GM21360 (cell line): ENCODE results near the gene UBAC1.

ENCODE experiments used
- ATAC-seq: cut with Tn5 transposase; IDR thresholded peaks from one replicate; pipeline ENCODE4 v1.9.1; 2021; ENCODE audit warnings: mild to moderate bottlenecking, moderate library complexity; ENCODE audit not compliant: unreplicated experiment

Gene UBAC1

GRCh38 chr9:135961277-135961715 is at the start of gene UBAC1:
TSS of gene UBAC1 (minus strand) at chr9:135961373. CDS start at chr9:135961162, 211 bp downstream.
- peak; percentile 88 for ATAC-seq

- ATAC-seq: no peak
Measured at GRCh38 chr9:136010615-136011361, 49.6 kb upstream of the UBAC1 start.

GRCh38 chr9:136010176-136010575 is 49.0 kb upstream of the UBAC1 start:
- no peak for ATAC-seq

GRCh38 chr9:136009516-136009915 is 48.3 kb upstream of the UBAC1 start:
- no peak for ATAC-seq

GRCh38 chr9:136008693-136008997 is 47.5 kb upstream of the UBAC1 start:
- ATAC-seq: no peak

GRCh38 chr9:136007934-136008692 is 46.9 kb upstream of the UBAC1 start:
- no peak for ATAC-seq

GRCh38 chr9:136007276-136007933 is 46.2 kb upstream of the UBAC1 start:
- ATAC-seq: no peak

- ATAC-seq: no peak
Measured at GRCh38 chr9:136006169-136006568, 45.0 kb upstream of the UBAC1 start.

- no peak for ATAC-seq
Measured at GRCh38 chr9:136004712-136005111, 43.5 kb upstream of the UBAC1 start.

- no peak for ATAC-seq
Measured at GRCh38 chr9:136004219-136004618, 43.0 kb upstream of the UBAC1 start.

- ATAC-seq: no peak
Measured at GRCh38 chr9:136003411-136004218, 42.4 kb upstream of the UBAC1 start.

GRCh38 chr9:136002881-136003280 is 41.7 kb upstream of the UBAC1 start:
- ATAC-seq: no peak

- ATAC-seq: no peak
Measured at GRCh38 chr9:136002215-136002614, 41.0 kb upstream of the UBAC1 start.

GRCh38 chr9:136001231-136001630 is 40.1 kb upstream of the UBAC1 start:
- no peak for ATAC-seq

- ATAC-seq: no peak
Measured at GRCh38 chr9:135998410-135999071, 37.4 kb upstream of the UBAC1 start.

- ATAC-seq: no peak
Measured at GRCh38 chr9:135998016-135998380, 36.8 kb upstream of the UBAC1 start.

GRCh38 chr9:135997090-135998015 is 36.2 kb upstream of the UBAC1 start:
- no peak for ATAC-seq

- ATAC-seq: no peak
Measured at GRCh38 chr9:135995816-135996215, 34.6 kb upstream of the UBAC1 start.

GRCh38 chr9:135994501-135995192 is 33.5 kb upstream of the UBAC1 start:
- ATAC-seq: no peak
